Measurements from ENCODE around the gene WDR5B.

WDR5B gene

GRCh38 chr3:122389892-122390291 is 26.0 kb downstream of the WDR5B start:
- DNase-seq (ENCODE audit: low read depth): no peak

GRCh38 chr3:122389197-122389596 is 26.7 kb downstream of the WDR5B start:
- no peak overlapping the region for H3K4me3 ChIP-seq (ENCODE audit: low read depth, low read length)
- DNase-seq (ENCODE audit: low read depth): no peak
- no peak for TF ChIP-seq CTCF (IDR thresholded peaks at IDR 0.05; ENCODE audit: low read depth, low read length, missing control alignments)

More at GRCh38 chr3:122389892-122390291, 26.0 kb downstream of the WDR5B start:
- no peak for TF ChIP-seq CTCF (IDR thresholded peaks at IDR 0.05; ENCODE audit: low read depth, low read length, missing control alignments)
- H3K4me3 ChIP-seq (ENCODE audit: low read depth, low read length): no peak overlapping the region

GRCh38 chr3:122387709-122388108 is 28.2 kb downstream of the WDR5B start:
- DNase-seq (ENCODE audit: low read depth): no peak
- H3K4me3 ChIP-seq (ENCODE audit: low read depth, low read length): no peak overlapping the region
- no peak for TF ChIP-seq CTCF (IDR thresholded peaks at IDR 0.05; ENCODE audit: low read depth, low read length, missing control alignments)

- peak; percentile 80 for DNase-seq (ENCODE audit: low read depth)
- peak within 1 kb of the TSS; percentile 79 for H3K4me3 ChIP-seq (ENCODE audit: low read depth, low read length)
- TF ChIP-seq CTCF (IDR thresholded peaks at IDR 0.05; ENCODE audit: low read depth, low read length, missing control alignments): peak; percentile 61
Observed at GRCh38 chr3:122383771-122384697, 31.8 kb downstream of the WDR5B start, which contains the start of gene FAM162A. FAM162A (plus strand) TSS chr3:122384182; CDS start chr3:122384266, 84 bp downstream.

- TF ChIP-seq CTCF (IDR thresholded peaks at IDR 0.05; ENCODE audit: low read depth, low read length, missing control alignments): no peak
- H3K4me3 ChIP-seq (ENCODE audit: low read depth, low read length): peak within 1 kb of the TSS; percentile 79
Observed at GRCh38 chr3:122382888-122383666, 32.8 kb downstream of the WDR5B start, which contains the start of gene MIX23. MIX23 (minus strand) TSS chr3:122383231; CDS start chr3:122383224, 7 bp downstream.

GRCh38 chr3:122377975-122378374 is 37.9 kb downstream of the WDR5B start:
- TF ChIP-seq CTCF (IDR thresholded peaks at IDR 0.05; ENCODE audit: low read depth, low read length, missing control alignments): no peak
- DNase-seq (ENCODE audit: low read depth): no peak
- no peak overlapping the region for H3K4me3 ChIP-seq (ENCODE audit: low read depth, low read length)

More at GRCh38 chr3:122382888-122383666, 32.8 kb downstream of the WDR5B start, which contains the start of gene MIX23:
- DNase-seq (ENCODE audit: low read depth): peak; percentile 51
